ENCODE results near the gene SMIM5. TPM values are rescaled to one million over a fixed set of nuclear protein-coding genes. Genes with fewer than 3 reads are reported as not detected.

Gene SMIM5
- total and polyA plus RNA-seq, 8 donors, result 0.58 to 29.5 (median 7.9) TPM; not detected in 2

DNA sequence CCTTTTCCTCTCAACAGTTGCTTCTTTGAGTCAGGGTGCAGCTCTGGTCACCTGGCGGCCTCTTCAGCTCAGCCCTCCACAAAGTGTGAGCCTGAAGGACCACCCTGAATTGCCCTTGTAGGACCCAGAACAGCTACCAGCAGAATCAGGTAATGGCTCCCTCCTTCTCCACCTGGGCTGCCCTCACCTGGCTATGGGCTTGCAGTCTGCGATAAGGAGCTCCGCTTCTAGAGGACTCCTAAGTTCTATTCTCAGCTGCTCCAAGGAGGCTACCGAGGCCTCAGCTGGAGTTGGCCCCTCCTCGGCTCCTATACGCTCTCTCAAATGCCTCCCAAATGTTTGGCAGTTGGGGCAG, 13.4 kb downstream of the SMIM5 start:
- no peak for DNase-seq

GRCh38 chr17:75647061-75647460, 13.8 kb downstream of the SMIM5 start:
- peaks cover 36 to 51% (median 48%) of the 10 kb centered on the region in 4 donors for H3K4me1 ChIP-seq
- peak in 1 of 2 donors; percentile 58 for DNase-seq

More for the DNA sequence above, 13.4 kb downstream of the SMIM5 start:
- H3K27ac ChIP-seq, result peak overlapping the region; percentile 88 to 96 (median 92)
- no peaks in the 10 kb centered on the region for H3K27me3 ChIP-seq
- peak overlapping the region in 3 of 4 donors; percentile 1 to 33 (median 6) for H3K4me3 ChIP-seq
- intact Hi-C loops (cut with DNase I; ENCODE audit: low total_unique reads), result no loop called here
- WGBS, 5 donors, result 38 to 71% (median 60%) methylated on average over 6 of the region's 6 CpGs
- H3K4me1 ChIP-seq, result peaks cover 41 to 55% (median 53%) of the 10 kb centered on the region in 4 donors
- no peak for TF ChIP-seq EP300 (IDR thresholded peaks at IDR 0.05)
- no peak for TF ChIP-seq POLR2AphosphoS5 (IDR thresholded peaks at IDR 0.05)
- no peak for TF ChIP-seq POLR2A (IDR thresholded peaks at IDR 0.05)
- TF ChIP-seq, protein P1, sequence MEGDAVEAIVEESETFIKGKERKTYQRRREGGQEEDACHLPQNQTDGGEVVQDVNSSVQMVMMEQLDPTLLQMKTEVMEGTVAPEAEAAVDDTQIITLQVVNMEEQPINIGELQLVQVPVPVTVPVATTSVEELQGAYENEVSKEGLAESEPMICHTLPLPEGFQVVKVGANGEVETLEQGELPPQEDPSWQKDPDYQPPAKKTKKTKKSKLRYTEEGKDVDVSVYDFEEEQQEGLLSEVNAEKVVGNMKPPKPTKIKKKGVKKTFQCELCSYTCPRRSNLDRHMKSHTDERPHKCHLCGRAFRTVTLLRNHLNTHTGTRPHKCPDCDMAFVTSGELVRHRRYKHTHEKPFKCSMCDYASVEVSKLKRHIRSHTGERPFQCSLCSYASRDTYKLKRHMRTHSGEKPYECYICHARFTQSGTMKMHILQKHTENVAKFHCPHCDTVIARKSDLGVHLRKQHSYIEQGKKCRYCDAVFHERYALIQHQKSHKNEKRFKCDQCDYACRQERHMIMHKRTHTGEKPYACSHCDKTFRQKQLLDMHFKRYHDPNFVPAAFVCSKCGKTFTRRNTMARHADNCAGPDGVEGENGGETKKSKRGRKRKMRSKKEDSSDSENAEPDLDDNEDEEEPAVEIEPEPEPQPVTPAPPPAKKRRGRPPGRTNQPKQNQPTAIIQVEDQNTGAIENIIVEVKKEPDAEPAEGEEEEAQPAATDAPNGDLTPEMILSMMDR (IDR thresholded peaks at IDR 0.05), result no peak
- H3K36me3 ChIP-seq, result peaks cover 24 to 46% (median 43%) of the 10 kb centered on the region in 4 donors
- H3K9me3 ChIP-seq, result no peaks in the 10 kb centered on the region

DNA sequence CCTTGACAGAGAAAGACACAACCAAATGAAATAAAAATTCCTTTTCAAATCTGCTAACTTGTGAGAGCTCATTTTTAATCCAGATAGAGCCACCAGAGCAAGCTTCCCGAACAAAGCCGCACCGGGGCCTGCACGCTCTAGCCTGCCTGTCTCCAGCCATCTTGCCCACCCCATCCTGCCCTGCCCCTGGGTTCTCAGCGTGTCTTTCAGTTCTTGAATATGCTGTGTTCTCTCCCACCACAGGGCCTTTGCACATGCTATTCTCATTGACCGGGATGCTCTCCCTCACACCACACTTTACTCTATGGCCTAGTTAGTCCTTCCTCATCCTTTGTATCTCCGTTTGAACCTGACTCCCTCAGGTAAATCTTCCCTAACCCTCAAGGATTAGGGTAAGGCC, 14.7 kb downstream of the SMIM5 start:
- 95 to 97% (median 97%) methylated on average over 7 of the region's 7 CpGs for WGBS, 5 donors
- DNase-seq, result no peak

More at GRCh38 chr17:75647061-75647460, 13.8 kb downstream of the SMIM5 start:
- peak overlapping the region in 2 of 4 donors; percentile 1 to 33 for H3K4me3 ChIP-seq
- H3K27me3 ChIP-seq, result no peaks in the 10 kb centered on the region
- TF ChIP-seq POLR2AphosphoS5 (IDR thresholded peaks at IDR 0.05) (no peak), EP300 (IDR thresholded peaks at IDR 0.05) (no peak)
- peak overlapping the region; percentile 88 to 96 (median 92) for H3K27ac ChIP-seq
- 28 to 74% (median 67%) methylated on average over 7 of the region's 7 CpGs for WGBS, 5 donors
- no peaks in the 10 kb centered on the region for H3K9me3 ChIP-seq
- intact Hi-C loops (cut with DNase I; ENCODE audit: low total_unique reads), result no loop called here
- H3K36me3 ChIP-seq, result peaks cover 24 to 50% (median 45%) of the 10 kb centered on the region in 4 donors

DNA sequence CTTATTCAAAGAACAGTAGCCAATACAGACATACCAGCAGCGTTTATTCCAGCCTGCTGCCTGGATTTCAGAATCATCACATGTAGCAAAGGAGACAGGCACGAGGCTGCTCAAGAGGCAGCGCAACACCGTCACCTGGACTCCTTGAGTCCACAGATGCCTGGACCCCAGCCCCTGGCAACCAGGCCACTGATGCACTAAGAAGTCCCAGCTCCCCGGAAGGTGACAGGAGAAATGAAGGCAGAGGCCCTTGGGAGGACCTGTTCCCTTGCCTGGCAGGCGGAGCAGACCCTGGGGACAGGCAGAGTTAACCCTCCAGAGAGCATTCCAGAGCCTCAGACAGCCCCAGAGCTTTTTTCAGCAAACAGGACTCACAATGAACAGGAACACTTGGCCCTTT, 16.5 kb downstream of the SMIM5 start:
- WGBS, 5 donors, result 80 to 91% (median 90%) methylated on average over 6 of the region's 6 CpGs
- intact Hi-C loops (cut with DNase I; ENCODE audit: low total_unique reads), result no loop called here
- Histone ChIP-seq H3K9me3 (no peaks in the 10 kb centered on the region), H3K27ac (no peak overlapping the region), H3K4me3 (no peak overlapping the region), H3K36me3 (peaks cover 24 to 69% (median 65%) of the 10 kb centered on the region in 4 donors), H3K4me1 (peaks cover 19 to 31% (median 27%) of the 10 kb centered on the region in 4 donors), H3K27me3 (no peaks in the 10 kb centered on the region)
- no peak for DNase-seq
- TF ChIP-seq EP300 (IDR thresholded peaks at IDR 0.05) (no peak), POLR2A (IDR thresholded peaks at IDR 0.05) (no peak), POLR2AphosphoS5 (IDR thresholded peaks at IDR 0.05) (no peak)
- TF ChIP-seq, protein P1 (IDR thresholded peaks at IDR 0.05), result no peak

More for the DNA sequence above, 14.7 kb downstream of the SMIM5 start:
- intact Hi-C loops (cut with DNase I; ENCODE audit: low total_unique reads), result no loop called here
- Histone ChIP-seq H3K27ac (peak overlapping the region; percentile 41 to 96 (median 91)), H3K36me3 (peaks cover 24 to 57% (median 53%) of the 10 kb centered on the region in 4 donors), H3K4me1 (peaks cover 27 to 45% (median 43%) of the 10 kb centered on the region in 4 donors), H3K27me3 (no peaks in the 10 kb centered on the region), H3K9me3 (no peaks in the 10 kb centered on the region), H3K4me3 (no peak overlapping the region)
- TF ChIP-seq, protein P1 (IDR thresholded peaks at IDR 0.05), result no peak
- no peak for TF ChIP-seq EP300 (IDR thresholded peaks at IDR 0.05)
- no peak for TF ChIP-seq POLR2A (IDR thresholded peaks at IDR 0.05)
- TF ChIP-seq POLR2AphosphoS5 (IDR thresholded peaks at IDR 0.05), result no peak

- no peak for DNase-seq
- peaks cover 16 to 26% (median 17%) of the 10 kb centered on the region in 4 donors for H3K4me1 ChIP-seq
- H3K4me3 ChIP-seq, result no peak overlapping the region
- intact Hi-C loops (cut with DNase I; ENCODE audit: low total_unique reads), result no loop called here
- 87 to 93% (median 92%) methylated on average over 7 of the region's 7 CpGs for WGBS, 5 donors
- no peak overlapping the region for H3K27ac ChIP-seq
- H3K27me3 ChIP-seq, result no peaks in the 10 kb centered on the region
- peaks cover 24 to 81% (median 77%) of the 10 kb centered on the region in 4 donors for H3K36me3 ChIP-seq
- no peak for TF ChIP-seq EP300 (IDR thresholded peaks at IDR 0.05)
- no peaks in the 10 kb centered on the region for H3K9me3 ChIP-seq
Measured at GRCh38 chr17:75650874-75651273, 17.6 kb downstream of the SMIM5 start.
